ENCODE measurements around the gene DENND5A. TPM values are rescaled to one million over a fixed set of nuclear protein-coding genes. Genes with fewer than 3 reads are reported as not detected.

DENND5A gene
- total and polyA plus RNA-seq, 2 donors (not counting 1 experiment from before 2014, with no cell fraction given): 125 to 235 TPM

DNA sequence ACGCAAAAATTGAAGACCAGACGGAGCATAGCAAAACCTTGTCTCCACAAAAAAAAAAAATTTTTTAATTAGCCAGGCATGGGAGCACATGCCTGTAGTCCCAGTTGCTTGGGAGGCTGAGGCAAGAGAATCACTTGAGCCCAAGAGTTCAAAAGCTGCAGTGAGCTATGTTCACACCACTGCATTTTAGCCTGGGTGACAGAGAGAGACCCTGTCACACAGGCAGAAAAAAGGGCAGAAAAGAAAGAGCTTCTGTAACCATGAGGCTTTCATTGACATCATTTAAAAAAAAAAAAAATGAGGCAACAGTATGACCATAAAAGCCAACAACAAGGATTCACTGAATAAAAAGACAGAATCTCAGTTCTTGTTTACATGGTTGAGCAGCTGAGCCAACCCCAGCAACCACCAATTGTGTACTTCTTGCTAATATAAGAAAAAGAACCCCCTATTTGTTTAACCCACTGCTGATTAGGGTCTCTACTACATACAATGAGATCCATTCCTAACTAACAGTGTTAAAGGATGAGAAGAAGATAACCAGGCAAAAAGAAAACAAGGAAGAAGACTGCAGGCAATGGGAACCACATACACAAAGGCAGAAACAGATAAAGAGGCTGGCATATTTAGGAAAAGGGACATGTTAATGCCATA, 87.6 kb downstream of the DENND5A start:
- Histone ChIP-seq H3K4me2 (ENCODE audit: extremely low read depth, insufficient read depth, low read length) (no peak overlapping the region), H3K9me3 (ENCODE audit: control insufficient read depth, insufficient read depth, low read depth, low read length) (no peaks in the 10 kb centered on the region), H3K79me2 (ENCODE audit: control insufficient read depth, insufficient read depth, low read length) (no peaks in the 10 kb centered on the region), H3K36me3 (ENCODE audit: control insufficient read depth, insufficient read depth, low read length) (peaks cover 10% of the 10 kb centered on the region), H3K4me1 (ENCODE audit: control insufficient read depth, extremely low read depth, insufficient read depth, low read length) (no peaks in the 10 kb centered on the region), H3K4me3 (replicated peaks in 1 of 4; ENCODE audit: control extremely low read depth in 1 of 4, insufficient read depth in 1 of 4, low read depth in 3 of 4, low read length in 4 of 4) (no peak overlapping the region), H4K20me1 (ENCODE audit: control insufficient read depth, extremely low read depth, insufficient read depth, low read length) (no peaks in the 10 kb centered on the region), H2AFZ (ENCODE audit: low read length) (no peak overlapping the region), H3K27ac (ENCODE audit: insufficient read depth, low read length) (no peak overlapping the region), H3K27me3 (ENCODE audit: control insufficient read depth, insufficient read depth, low read length) (no peaks in the 10 kb centered on the region), H3K9ac (ENCODE audit: insufficient read depth, low read length) (no peak overlapping the region)
- TF ChIP-seq, protein P1, sequence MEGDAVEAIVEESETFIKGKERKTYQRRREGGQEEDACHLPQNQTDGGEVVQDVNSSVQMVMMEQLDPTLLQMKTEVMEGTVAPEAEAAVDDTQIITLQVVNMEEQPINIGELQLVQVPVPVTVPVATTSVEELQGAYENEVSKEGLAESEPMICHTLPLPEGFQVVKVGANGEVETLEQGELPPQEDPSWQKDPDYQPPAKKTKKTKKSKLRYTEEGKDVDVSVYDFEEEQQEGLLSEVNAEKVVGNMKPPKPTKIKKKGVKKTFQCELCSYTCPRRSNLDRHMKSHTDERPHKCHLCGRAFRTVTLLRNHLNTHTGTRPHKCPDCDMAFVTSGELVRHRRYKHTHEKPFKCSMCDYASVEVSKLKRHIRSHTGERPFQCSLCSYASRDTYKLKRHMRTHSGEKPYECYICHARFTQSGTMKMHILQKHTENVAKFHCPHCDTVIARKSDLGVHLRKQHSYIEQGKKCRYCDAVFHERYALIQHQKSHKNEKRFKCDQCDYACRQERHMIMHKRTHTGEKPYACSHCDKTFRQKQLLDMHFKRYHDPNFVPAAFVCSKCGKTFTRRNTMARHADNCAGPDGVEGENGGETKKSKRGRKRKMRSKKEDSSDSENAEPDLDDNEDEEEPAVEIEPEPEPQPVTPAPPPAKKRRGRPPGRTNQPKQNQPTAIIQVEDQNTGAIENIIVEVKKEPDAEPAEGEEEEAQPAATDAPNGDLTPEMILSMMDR (conservative IDR thresholded peaks at IDR 0.05 in 1 of 2, IDR thresholded peaks at IDR 0.05 in 1 of 2; ENCODE audit: low read depth in 1 of 2, low read length in 2 of 2): no peak
- no peak for TF ChIP-seq EZH2 (IDR thresholded peaks at IDR 0.05; ENCODE audit: low read length, missing control alignments)
- no peak for DNase-seq (ENCODE audit: low read depth in 2 of 2)

- H3K9me3 ChIP-seq (ENCODE audit: control insufficient read depth, insufficient read depth, low read depth, low read length): no peaks in the 10 kb centered on the region
- H3K4me1 ChIP-seq (ENCODE audit: control insufficient read depth, extremely low read depth, insufficient read depth, low read length): no peaks in the 10 kb centered on the region
- peaks cover 10% of the 10 kb centered on the region for H3K36me3 ChIP-seq (ENCODE audit: control insufficient read depth, insufficient read depth, low read length)
- TF ChIP-seq EZH2 (IDR thresholded peaks at IDR 0.05; ENCODE audit: low read length, missing control alignments): no peak
- TF ChIP-seq, protein P1 (conservative IDR thresholded peaks at IDR 0.05 in 1 of 2, IDR thresholded peaks at IDR 0.05 in 1 of 2; ENCODE audit: low read depth in 1 of 2, low read length in 2 of 2): no peak
- no peak overlapping the region for H3K4me3 ChIP-seq (replicated peaks in 1 of 4; ENCODE audit: control extremely low read depth in 1 of 4, insufficient read depth in 1 of 4, low read depth in 3 of 4, low read length in 4 of 4)
- no peaks in the 10 kb centered on the region for H3K27me3 ChIP-seq (ENCODE audit: control insufficient read depth, insufficient read depth, low read length)
- no peak for DNase-seq (ENCODE audit: low read depth in 2 of 2)
- no peak overlapping the region for H3K9ac ChIP-seq (ENCODE audit: insufficient read depth, low read length)
- H2AFZ ChIP-seq (ENCODE audit: low read length): no peak overlapping the region
- no peak overlapping the region for H3K4me2 ChIP-seq (ENCODE audit: extremely low read depth, insufficient read depth, low read length)
- H3K27ac ChIP-seq (ENCODE audit: insufficient read depth, low read length): no peak overlapping the region
- no peaks in the 10 kb centered on the region for H3K79me2 ChIP-seq (ENCODE audit: control insufficient read depth, insufficient read depth, low read length)
- H4K20me1 ChIP-seq (ENCODE audit: control insufficient read depth, extremely low read depth, insufficient read depth, low read length): no peaks in the 10 kb centered on the region
Measured at GRCh38 chr11:9176550-9176949, 88.6 kb downstream of the DENND5A start.

- Histone ChIP-seq H3K27me3 (ENCODE audit: control insufficient read depth, insufficient read depth, low read length) (no peaks in the 10 kb centered on the region), H3K79me2 (ENCODE audit: control insufficient read depth, insufficient read depth, low read length) (no peaks in the 10 kb centered on the region), H4K20me1 (ENCODE audit: control insufficient read depth, extremely low read depth, insufficient read depth, low read length) (no peaks in the 10 kb centered on the region), H3K27ac (ENCODE audit: insufficient read depth, low read length) (no peak overlapping the region), H3K4me2 (ENCODE audit: extremely low read depth, insufficient read depth, low read length) (no peak overlapping the region), H3K4me3 (replicated peaks in 1 of 4; ENCODE audit: control extremely low read depth in 1 of 4, insufficient read depth in 1 of 4, low read depth in 3 of 4, low read length in 4 of 4) (no peak overlapping the region), H3K9me3 (ENCODE audit: control insufficient read depth, insufficient read depth, low read depth, low read length) (no peaks in the 10 kb centered on the region), H3K9ac (ENCODE audit: insufficient read depth, low read length) (no peak overlapping the region), H3K4me1 (ENCODE audit: control insufficient read depth, extremely low read depth, insufficient read depth, low read length) (no peaks in the 10 kb centered on the region), H2AFZ (ENCODE audit: low read length) (no peak overlapping the region), H3K36me3 (ENCODE audit: control insufficient read depth, insufficient read depth, low read length) (peaks cover 10% of the 10 kb centered on the region)
- no peak for DNase-seq (ENCODE audit: low read depth in 2 of 2)
- TF ChIP-seq, protein P1 (conservative IDR thresholded peaks at IDR 0.05 in 1 of 2, IDR thresholded peaks at IDR 0.05 in 1 of 2; ENCODE audit: low read depth in 1 of 2, low read length in 2 of 2): no peak
- no peak for TF ChIP-seq EZH2 (IDR thresholded peaks at IDR 0.05; ENCODE audit: low read length, missing control alignments)
Measured at GRCh38 chr11:9176136-9176535, 89.0 kb downstream of the DENND5A start.
